GM21529 (cell line): ENCODE measurements around the gene ISCA1.

Source experiments
- ATAC-seq: cut with Tn5 transposase; IDR thresholded peaks from one replicate; pipeline ENCODE4 v1.9.1; 2021; ENCODE audit not compliant: unreplicated experiment

Gene ISCA1

DNA sequence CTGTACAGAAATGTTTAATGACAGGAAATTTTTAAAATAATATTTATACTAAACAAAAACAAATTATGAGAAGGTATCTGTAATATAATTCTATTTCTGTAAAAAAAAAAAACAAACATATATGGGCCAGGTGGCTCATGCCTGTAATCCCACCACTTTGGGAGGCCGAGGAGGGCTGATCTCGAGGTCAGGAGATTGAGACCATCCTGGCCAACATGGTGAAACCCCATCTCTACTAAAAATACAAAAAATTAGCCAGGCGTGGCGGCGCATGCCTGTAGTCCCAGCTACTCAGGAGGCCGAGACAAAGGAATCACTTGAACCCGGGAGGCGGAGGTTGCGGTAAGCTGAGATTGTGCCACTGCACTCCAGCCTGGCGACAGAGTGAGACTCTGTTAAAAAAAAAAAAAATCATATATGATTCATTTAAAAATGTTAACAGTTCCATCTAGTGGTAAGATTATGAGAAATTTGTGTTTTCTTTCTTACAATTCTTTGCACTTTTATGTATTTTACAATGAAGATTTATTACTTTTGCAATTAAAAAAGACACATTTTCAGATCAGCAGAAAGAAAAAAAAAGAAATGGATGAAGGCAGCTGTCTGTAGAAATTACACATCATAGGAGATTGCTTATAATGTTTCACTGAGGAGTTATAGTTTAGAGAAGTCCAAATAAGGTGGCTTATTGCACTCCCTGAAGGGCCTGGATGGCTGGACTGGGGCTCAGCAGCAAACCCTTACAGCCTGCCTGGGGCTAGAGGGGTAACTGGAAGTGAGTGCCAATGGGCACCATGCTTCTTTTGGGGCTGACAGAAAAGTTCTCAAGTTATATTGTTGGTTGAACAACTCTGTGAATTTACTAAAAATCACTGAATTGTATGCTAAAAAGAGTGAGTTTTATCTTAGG lies 43.2 kb downstream of the ISCA1 start:
- no peak for ATAC-seq

DNA sequence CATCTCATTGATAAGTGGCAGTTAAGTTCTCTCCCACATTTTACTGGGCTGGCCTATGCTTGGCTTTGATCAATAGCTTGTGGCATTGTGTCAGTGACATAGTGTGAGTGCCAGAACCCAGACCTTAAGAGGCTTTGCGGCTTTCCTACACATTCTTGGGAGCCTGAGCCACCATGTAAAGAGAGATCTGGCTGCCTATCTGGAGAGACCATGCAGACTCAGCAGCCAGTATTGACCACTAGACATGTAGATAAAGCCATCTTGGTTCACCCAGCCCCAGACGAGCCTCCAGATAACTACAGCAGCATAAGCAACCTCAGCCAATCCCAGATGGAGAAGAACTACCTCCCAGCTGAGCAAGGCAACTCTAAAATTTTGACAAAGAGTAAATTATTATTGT lies 51.5 kb downstream of the ISCA1 start:
- no peak for ATAC-seq

- no peak for ATAC-seq
These were observed 59.7 kb downstream of the ISCA1 start for GRCh38 chr9:86222667-86223066.

DNA sequence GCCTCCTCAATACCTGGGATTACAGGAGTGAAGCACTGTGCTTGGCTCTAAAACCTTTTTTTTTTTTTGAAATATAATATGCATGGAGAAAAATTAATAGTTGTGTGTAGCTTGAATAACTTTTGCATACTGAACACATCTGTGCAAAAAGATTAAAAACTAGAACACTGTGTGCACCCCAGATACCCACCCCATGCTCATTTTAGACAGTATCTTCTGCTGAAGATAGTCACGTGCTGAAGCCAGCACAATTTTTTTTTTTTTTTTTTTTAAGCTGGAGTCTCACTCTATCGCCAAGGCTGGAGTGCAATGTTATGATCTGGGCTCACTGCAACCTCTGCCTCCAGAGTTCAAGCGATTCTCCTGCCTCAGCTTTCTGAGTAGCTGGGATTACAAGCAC lies 62.7 kb downstream of the ISCA1 start:
- ATAC-seq = no peak

- no peak for ATAC-seq
These were observed 65.1 kb downstream of the ISCA1 start for GRCh38 chr9:86217076-86217755.
